Stimulated activated CD4-positive, alpha-beta T cell treated with anti-CD3 and anti-CD28 coated beads, Interleukin-2, amount 100 ng/mL, for 4 hours (primary cell): Measurements from ENCODE around the gene OMA1.
A peak's percentile ranks its signal among the peaks of the same experiment; 100 is the strongest.
"Not testable (repeated sequence)": the region's sequence is repeated elsewhere in the genome, so short reads cannot be mapped to it uniquely, and the experiment has no call there.

Source experiments
- DNase-seq: peaks from one replicate; pipeline ENCODE4 v3.0.0-alpha.2; 2020; ENCODE audit warnings: low read depth

The OMA1 gene

DNA sequence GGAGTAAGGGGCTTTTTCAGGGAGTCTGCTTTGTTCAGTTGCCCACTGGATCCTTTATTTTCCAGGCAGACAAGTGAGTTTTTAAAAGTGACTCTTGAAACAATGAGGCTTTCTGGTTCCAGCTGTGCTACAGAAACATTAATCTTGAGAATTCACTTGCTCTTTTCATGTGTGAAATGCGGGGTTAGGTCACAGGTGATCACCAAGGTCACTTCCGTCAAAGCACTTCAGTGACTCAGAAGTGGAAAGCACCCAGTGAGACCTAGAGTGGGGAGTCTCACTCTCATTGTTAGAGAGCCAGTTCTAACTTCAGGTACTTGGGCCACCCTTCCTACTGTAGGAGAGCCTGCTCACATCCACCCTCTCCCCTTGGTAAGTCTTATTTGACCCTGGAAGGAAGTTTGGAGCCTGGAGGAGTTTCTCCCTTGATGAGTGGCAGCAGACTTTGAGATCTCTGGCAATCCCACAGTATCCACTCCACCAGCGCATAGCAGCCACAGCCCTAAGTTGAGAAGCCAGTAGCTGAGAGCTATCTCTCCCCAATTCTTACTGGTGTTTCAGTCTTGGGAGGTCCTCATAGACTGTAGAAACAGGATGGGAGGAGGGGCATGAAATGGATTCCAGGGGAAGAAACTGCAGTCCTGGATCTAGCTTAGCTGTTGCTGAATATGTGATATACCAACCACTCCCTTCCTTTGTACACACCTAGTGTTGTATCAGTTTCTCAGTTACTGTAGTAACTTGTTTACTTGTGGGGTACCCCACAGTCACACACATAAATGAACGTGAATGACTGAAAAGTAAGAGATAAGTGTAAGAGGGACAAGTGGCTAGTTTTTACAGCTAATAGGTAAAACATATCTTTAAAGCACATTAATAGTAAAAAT lies 27.4 kb upstream of the OMA1 start:
- DNase-seq, result peak; percentile 22

DNA sequence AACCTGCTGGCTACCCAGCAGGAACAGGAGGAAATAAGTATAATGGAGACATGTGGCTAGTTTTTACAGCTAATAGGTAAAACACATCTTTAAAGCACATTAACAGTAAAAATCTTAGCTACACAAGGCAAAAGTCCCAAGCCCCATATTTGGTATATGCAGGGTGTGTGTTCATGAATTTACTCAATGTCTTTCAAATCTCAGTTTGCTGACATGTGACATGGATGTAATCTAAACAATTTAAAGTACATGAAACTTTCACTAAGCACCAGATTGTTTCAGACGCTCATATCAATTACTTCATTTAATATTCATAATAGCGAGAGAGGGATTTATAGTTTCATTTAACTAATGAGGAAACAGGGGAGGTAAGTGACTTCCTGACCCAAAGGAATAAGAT lies 26.6 kb upstream of the OMA1 start:
- DNase-seq, result no peak

DNA sequence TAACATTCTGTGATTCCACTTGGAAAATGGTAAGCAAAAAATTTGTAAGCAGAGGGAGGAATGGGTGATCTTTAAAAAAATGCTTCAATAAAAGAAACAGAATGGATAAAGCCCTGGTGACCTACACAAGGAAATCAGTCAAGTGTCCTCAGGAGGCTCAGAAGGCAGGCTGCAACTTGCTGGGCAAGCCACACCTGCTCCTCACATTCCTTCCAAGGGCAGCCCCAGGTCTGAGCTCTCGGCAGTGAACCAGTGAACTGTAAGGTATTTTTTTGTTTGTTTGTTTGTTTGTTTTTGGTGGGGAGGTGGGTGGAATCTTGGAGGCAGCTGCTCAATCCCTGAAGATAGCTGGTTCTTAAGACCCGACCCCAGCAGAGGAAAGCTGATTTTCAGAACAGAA lies 26.2 kb upstream of the OMA1 start:
- no peak for DNase-seq

DNA sequence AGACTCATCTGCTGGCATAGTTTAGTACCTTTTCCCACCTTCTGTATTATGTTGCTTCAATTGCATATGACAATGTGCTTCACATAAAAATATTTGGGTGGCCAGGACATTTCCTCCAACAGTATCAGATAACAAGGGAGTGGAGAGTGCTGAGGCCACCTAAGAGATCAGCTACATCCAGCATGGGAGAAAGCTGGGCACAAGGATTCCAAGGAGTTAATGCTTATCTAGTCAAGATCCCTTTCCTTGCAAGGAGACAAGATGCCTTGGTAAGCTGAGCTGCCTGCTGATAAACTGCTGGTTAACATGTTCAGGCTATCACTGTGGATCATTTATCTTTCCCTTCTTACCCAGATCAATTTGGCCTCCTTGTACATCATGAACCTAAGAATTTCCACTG lies 25.1 kb upstream of the OMA1 start:
- DNase-seq, result no peak

DNA sequence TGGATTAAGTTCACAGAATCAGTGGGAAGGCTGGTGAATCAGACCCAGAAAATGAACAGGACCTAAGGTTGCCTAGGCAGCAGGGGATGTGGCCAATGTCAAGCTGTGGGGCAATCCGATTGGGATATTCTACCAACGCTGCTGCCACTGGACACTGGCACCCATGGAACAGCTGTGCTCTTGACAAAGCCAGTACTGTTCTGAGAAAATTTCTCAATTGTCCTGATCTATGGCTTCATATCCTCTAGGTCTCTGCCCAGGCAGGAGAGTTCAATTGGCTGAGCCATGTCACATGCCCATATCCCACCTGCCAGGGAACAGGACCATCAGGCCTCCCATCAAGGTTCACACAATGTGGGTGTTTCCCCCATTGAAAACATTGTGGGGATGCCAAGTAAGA lies 24.3 kb upstream of the OMA1 start:
- no peak for DNase-seq

DNA sequence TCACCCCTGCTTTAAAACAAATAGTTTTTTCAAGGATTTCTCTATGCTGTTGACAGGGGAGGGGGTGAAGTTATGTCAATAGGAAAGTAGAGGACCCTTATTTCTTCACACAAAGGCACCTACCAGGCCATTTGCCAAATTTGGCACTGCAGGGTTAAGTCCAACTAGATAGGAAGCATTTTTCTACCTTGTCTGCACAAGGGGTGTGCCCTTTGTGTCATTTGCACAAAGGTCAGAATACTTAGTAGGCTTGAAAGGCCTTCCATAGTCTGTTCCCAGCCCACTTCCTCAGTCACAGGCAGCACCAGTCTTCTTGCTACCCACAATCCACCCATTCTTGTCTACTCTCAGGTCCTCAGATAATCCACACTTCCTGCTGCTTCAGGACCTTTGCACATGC lies 23.6 kb upstream of the OMA1 start:
- no peak for DNase-seq

DNA sequence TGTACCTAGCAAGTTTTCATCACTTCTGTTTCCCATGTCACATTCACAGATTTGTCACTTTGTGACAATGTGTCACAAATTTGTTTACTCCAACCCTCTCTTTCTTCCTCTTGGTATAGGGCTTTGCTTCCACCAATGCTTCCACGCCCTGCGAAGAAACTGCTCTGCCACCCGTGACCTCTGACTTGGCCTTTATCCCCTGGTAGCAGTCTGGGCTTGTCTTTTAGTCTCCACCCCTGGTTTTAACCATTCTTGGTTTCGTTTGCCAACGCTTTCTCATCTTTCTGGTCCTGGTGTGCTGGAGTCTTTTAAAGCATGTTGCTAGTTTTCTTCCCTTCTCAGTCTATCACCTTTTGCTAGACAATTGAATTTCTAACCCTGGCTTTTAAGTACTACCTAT lies 22.4 kb upstream of the OMA1 start:
- DNase-seq, result no peak

DNA sequence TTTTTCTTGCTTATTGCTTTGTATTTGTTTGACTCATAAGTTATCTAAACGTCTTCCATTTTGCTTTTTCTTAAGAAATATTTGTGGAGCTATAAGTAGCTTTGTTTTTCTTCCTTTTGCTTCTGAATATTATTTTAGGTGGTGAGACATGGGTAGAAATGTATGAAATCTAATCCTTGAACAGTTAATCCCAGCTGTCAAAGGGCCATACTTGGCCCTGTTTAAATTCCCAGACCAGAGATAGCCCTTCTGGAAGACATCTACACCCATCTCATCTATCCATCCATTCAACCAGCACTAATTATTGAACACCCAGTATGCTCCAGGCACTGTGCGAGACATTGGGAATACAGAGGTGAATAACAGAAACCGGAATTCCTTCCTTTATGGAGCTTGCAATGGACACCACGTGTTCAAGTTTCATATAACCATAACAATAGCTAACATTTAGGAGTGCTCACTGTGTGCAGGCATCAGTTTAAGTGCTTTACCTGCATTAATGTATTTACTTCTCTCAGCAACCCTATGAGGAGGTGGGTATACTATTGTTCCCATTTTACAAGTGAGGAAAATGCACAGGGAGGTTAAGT lies 21.8 kb upstream of the OMA1 start:
- DNase-seq, result no peak

DNA sequence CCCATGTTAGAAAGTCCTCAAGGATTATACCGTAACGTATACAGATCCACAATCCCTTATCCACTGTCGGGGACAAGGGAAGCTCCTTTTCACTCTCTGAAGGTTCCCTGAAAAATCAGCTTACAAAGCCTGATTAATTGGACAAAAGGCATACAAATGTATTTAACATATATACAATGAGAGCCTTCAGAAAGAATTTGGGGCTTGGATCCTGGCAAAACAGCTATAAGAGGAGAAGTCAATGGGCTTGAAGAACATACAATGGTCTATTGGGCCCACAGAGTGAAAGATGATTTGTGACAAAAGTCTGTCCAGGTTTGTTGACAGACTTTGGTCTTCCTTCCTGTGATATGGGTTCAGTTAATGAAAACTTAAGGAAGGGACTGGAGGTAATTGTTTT lies 19.8 kb upstream of the OMA1 start:
- DNase-seq, result no peak

DNA sequence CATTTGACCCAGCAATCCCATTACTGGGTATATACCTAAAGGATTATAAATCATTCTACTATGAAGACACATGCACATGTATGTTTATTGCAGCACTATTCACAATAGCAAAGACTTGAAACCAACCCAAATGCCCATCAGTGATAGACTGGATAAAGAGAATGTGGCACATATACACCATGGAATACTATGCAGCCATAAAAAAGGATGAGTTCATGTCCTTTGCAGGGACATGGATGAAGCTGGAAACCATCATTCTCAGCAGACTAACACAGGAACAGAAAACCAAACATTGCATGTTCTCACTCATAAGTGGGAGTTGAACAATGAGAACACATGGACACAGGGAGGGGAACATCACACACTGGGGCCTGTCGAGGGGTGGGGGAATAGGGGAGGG lies 17.2 kb upstream of the OMA1 start:
- not testable (repeated sequence) for DNase-seq

DNA sequence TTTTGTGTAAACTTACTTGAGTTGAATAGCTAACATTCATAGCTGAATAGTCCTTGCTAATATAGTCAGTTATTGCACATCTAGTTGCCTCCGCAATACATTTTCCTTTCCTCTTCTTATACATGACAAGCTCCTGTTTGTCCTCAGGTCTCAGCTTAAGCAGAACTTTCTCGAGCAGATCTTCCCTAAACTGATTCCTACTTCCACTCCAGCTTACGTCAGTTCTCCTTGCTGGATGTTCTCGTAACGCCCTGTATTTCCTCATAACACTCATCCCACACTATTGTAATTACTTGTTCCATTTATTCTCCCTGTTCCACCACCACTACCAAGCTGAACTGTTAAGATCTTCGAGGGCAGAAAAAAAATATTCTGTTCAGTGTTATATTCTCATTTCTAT lies 15.1 kb upstream of the OMA1 start:
- no peak for DNase-seq

DNA sequence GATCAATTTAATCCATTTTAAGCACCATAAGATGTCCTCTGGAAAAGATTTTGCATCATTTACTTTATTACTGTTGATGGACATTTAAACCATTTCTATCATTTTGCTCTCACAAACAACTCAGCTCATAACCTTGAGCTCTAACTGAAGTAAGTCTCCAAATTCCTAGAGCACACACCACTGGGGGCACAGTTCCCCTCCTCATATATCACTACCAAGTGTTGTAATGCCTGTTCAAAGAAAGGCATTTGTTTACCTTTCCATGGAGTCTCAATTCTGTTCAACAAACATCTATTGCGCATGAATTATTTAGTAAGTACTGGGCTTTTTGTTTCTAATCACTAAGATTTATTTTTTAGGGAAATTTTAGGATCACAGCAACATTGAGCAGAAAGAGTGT lies 8.9 kb upstream of the OMA1 start:
- no peak for DNase-seq

DNA sequence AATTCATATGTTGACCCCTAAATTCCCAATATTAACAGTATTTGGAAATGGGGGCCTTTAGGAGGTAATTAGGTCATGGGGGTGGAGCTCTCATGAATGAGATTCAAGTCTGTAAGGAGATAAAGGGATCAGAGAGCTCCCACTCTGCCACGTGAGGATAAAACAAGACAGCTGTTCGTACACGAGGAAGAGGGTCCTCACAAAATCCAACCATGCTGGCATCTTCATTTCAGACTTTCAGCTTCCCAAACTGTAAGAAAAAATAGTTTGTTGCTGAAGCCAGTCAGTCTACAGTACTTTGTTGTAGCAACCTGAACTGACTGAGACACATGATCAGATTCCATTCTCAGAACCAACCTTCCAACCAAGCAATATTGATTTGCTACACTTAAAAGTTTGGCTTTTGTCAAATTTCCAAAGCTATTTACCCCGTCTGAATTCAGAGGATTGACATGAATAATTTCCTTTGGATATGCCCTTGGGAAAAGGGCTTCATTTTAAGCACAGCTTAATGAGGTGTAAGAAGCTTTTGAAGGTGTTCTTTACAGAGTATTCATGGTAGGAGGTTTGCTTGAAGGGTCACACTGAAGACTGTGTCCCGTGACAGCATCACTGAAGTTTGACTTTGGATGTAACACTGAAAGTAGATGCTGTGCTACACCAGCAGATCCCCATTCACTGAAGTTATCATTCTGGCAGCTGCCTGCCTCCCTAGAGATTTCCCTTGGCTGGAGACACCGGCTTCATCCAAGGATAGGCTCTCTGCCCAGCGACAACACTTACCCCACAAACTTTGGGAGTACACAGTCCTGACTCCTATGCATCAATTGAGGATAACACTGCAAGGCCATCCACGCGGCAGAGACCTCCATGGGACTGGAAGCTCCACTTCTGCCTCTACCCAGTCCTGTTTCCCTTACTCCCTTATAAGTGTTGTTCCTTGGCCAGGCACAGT lies 4.9 kb upstream of the OMA1 start:
- no peak for DNase-seq

DNA sequence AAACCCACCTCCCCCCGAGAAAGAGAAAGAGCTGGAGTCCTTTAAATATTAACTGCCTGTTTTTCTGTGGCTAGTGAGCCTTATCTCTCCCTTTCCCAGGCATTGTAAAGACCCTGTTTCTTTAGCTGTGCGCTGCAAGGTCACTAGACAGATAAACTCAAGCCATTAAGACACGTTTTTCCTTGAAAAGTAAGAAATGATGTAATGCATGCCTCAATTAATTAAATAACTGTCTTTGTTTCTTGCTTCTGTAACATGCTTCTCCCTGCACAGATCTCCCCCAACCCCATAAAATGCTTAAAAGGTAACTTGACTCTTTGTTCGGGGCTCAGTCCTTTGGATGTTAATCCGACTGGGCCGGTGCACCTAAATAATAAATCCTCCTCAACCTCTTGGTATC lies 2.8 kb upstream of the OMA1 start:
- DNase-seq, result not testable (repeated sequence)

DNA sequence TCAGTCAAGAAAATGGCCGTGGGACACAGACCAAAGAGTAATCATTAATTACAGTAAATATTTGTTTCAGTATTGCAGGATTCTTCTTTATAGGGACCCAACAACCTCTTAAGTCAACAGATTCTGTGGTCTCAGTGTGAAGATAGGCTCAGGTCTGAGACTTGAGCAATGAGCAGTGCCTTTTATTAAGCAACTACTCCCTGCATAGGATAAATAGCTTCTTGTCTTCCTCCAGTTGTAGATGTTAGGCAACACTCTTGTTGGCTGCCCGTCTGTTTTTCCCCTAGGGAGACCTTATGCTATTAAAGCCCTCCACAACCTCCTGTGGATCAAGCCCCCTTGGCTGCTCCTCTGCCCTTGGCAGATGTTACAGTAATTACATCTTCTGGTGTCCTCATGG lies 1.8 kb upstream of the OMA1 start:
- no peak for DNase-seq

DNA sequence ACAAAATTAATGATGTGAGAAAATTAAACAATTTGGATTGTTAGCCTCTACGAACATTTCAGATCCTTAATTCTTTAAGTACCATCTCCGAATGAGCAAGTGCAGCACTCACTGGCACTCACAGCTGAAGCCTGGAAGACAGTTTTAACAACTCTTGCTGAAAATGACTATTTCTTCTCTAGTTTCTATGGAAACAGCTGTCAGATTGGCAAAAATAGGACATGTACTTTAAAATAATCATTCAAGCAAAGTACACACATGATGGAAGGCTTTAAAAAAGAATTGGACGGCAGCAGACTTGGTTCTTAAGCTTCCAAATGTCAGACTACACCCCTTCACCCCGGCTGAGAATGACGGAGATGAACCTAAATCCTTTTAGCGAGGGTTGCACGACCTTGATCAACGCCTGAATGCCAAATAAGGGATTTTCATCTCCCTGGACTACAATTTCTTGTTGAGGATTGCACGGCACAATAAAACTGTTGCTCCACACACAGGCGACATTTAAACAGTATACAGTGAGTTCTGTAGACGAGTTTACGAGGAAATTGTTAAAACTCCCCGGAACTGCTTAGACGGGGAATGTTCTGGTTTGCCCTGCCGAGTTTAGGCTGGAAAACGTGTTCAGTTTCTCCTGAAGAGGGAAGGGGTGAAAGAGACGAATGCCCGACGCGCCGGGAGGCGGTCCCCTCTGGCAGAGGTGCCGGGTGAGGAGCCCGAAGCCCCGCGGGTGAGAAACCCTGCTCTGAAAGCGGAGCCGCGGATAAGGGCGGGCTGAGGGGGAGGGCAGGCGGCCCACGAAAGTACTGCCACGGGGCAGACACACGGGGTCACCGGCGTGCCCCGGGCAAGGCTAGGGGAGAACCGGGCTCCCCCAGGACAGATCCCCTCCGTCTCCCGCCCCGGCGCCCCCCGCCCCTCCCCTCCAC lies 671 bp downstream of the OMA1 start:
- DNase-seq, result peak; percentile 65

DNA sequence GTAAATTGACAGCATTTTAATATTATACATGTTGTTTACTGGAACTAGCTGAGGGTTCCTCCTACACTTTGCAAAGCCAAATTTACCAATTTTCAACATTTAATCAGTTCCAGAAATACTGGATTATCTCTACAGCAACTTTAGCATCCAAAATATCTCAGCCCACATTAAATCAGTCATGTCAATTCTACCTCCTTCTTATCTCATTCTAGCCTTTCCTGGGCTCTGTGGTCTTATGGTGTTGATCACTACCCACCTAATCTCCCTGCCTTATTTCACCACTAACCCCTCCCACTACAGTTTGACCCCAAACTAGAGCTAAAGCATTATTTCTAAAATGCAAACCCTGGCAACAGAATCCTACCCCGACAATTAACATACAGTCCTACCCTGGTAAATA lies 3.3 kb downstream of the OMA1 start:
- DNase-seq, result no peak

DNA sequence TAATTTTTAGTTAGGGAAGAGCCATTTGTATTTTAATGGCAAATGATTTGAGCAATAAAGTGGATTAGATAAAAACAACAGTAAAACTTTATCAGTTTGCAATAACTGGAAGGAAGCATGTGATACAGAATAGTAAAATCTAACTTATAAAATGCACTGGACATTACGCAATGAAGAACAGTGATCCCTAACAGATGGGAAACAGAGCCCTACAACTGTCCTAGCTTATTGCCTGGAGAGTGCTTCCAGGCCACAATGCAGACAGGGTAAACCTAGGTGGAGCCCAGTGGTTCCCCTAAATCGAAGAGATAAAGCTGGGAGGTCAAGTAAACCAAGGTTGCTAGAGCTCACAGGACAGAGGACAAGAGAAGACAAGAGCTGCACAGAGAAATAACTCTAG lies 7.0 kb downstream of the OMA1 start:
- no peak for DNase-seq

DNA sequence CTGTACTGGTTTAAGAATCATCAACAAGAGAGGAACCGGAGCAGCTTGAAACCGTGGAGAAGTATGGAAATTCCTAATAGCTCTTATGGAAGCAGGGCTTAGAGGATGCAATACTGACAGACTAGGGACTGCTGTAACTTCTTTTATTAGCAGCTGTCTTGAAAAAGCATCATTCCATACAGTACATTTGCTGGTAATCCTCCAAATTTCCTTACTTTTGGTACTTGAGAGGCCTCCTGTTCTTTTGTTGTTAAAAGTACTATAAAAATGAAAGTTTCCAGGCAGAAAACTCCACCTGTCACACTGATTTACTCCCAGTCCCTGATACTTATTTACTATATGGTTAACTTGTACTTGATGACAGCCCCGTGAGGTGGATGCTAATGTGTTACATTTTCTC lies 7.7 kb downstream of the OMA1 start:
- no peak for DNase-seq

DNA sequence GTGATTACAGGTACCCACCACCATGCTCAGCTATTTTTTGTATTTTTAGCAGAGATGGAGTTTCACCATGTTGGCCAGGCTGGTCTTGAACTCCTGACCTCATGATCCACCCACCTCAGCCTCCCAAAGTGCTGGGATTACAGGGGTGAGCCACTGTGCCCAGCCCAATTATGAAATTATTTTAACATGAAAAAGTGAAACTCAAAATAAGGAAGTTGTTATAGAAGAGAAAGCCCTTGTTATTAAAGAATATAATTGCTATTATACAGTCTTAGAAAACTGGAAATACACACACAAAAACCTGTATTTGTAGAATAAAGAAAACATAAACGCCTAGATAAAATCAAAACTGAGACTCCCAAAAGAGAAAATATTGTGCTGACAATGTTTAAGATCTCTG lies 14.7 kb downstream of the OMA1 start:
- not testable (repeated sequence) for DNase-seq

DNA sequence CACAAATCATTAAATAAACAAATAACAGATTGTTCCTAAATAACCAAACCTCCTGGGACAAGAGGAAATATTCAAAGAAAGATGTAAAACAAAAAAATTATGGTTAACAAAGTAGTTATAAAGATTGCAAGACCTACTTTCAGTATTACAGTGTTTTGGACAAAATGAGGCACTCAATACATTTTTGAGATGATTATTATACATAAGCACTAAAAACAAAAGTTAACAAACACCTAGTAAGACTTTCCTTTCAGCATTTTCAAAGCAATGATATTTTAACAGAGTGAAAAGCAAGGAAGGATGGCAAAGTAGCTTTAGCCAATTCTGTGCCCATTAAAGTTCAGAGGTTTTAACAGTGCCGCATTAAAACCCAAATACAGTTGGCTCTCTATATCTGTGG lies 17.2 kb downstream of the OMA1 start:
- DNase-seq, result no peak

DNA sequence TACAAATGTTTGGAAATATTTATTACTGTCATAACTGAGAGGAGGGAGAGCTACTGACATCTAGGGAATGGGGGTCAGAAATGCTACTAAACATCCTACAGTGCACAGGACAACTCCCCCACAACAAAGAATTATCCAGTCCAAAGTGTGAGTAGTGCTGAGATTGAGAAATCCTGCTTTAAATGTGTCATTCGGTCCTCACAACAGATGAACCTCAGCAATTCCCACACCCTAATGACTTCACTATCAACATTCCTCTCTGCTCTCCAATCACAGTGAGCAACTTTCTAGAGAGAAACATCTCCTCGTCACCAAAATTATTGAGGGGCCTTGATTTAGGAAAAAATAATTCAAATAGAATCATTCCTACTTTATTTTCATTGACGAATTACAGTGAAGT lies 18.0 kb downstream of the OMA1 start:
- no peak for DNase-seq
